GM19099 (cell line): Measurements from ENCODE around the gene DENND4A.

Source experiments
- POLR2A ChIP-seq: IDR thresholded peaks from 3 replicates; pipeline ENCODE4 v1.6.1; 2011; ENCODE audit warnings: low read depth; ENCODE audit not compliant: insufficient read length; ENCODE audit errors: extremely low read depth

The DENND4A gene

DNA sequence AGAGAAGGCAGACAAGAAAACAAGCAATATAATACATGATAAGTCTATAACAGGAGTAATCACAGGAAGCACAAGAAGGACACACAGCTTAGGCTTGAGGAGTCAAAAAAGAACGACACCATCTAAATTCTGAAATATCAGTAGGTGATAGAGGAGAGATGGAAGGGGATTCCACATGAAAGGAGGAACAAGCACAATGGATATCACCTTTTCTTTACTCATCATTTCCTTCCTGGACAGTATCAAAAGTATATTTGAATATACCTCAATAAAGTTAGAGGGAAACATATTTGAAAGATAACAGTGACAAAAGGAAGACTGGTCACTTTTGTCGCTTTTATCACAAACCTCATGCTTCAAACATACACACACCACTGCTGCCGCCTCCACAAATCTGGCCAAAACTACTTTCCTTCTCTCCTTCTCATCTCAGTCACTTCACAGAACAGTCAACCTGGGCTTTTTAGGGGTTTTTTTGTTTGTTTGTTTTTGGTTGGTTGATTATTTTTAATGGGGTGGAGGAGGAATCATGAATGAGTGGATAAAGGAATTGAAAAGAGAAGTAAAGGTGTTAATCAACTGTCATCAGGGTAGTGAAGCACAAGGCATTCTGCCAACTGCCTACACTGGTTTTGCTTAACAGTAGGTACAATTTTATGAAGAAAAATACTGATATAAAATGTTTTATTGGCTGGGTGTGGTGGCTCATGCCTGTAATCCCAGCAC is 18.5 kb downstream of the DENND4A start:
- no peak for TF ChIP-seq POLR2A

DNA sequence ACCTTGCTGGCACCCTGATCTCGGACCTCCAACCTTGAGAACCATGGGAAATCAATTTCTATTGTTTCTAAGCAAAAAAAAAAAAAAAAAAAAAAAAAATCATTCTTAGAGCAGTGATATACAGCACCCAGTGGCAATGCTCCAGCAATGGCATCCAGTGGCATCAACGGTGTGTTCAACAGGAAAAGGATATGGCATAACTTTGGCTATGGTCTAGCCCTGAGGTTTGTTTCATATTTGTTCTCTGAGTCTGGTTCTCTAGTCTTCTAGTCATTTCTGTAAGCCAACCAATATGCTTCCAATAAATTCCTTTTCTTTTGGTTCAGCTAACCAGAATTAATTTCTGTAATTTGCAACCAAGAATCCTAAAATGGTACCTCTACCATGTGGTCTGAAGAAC is 19.2 kb downstream of the DENND4A start:
- no peak for TF ChIP-seq POLR2A

GRCh38 chr15:65771870-65772269 is 20.2 kb downstream of the DENND4A start:
- TF ChIP-seq POLR2A: no peak

DNA sequence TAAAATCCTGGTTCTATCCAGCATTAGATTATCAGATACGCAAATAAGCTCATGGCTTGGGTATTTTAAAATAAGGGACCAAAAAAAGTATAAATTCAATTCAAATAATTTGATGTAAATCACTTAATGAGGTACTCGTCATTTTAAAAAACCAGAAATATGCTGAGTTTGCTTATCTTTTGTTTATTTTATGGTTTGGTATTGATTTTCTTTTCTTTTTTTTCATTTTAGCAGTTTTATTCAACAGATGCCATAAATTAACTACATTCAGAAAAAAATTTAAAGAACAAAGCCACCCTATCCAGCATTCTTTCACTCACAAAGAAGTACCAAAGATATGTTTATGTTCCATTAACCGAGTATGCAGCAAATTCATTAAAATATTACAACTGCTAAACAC is 22.6 kb downstream of the DENND4A start:
- TF ChIP-seq POLR2A: no peak

GRCh38 chr15:65767895-65768294 is 24.2 kb downstream of the DENND4A start:
- TF ChIP-seq POLR2A: no peak

- no peak for TF ChIP-seq POLR2A
Measured at GRCh38 chr15:65767264-65767595, 24.9 kb downstream of the DENND4A start.

GRCh38 chr15:65766422-65767263 is 25.4 kb downstream of the DENND4A start:
- TF ChIP-seq POLR2A: no peak

DNA sequence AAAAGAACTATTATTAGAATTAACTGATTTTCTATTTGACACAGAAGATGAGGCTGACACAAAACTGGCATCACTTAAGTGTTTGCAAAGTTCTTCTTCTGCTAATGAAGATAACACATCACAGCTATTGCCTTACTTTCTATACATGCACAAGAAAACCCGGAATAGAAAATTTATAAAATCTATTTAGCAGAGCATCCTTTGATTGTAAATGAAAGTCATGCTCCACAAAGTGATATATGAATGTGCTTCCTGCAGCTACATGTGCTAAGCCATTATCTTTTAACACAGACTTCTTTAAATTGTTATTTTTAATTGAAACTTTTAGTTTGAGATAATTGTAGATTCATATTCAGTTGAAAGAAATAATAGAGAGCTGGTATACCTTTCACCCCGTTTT is 27.0 kb downstream of the DENND4A start:
- no peak for TF ChIP-seq POLR2A

DNA sequence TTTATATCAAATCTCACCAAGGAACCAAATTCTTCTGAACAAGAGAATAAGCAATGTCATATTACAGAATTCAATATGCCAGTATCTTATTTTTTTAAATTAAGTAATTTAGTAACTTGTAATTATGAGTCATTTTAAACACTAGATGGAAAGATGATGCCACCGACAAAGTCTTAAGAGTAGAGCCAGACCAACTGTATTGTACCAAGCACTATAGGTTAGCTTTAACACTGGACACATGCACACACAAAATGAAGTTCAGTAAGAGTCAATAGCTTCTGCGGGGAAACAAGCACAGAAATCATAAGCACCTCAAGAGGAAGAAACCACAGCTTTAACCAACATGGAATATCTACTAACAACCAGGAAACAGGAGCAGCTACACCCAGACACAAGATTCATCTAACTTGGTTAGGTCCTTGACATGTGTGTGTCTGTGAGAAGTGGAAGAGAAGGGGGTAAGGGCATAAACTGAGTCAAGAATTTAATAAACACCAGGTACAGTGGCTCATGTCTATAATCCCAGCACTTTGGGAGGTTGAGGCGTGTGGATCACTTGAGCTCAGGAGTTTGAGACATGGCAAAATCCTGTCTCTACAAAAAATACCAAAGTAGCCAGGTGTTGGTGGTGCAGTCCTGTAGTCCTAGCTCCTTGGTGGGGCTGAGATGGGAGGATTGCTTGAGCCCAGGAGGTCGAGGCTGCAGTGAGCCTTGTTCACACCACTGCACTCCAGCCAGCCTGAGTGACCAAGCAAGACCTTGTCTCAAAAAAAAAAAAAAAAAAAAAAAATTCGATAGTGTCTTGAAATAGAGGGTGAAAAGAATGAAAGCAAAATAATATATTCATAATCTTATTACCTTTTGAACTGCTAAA is 28.9 kb downstream of the DENND4A start:
- TF ChIP-seq POLR2A: no peak

GRCh38 chr15:65762399-65762798 is 29.7 kb downstream of the DENND4A start:
- TF ChIP-seq POLR2A: no peak

DNA sequence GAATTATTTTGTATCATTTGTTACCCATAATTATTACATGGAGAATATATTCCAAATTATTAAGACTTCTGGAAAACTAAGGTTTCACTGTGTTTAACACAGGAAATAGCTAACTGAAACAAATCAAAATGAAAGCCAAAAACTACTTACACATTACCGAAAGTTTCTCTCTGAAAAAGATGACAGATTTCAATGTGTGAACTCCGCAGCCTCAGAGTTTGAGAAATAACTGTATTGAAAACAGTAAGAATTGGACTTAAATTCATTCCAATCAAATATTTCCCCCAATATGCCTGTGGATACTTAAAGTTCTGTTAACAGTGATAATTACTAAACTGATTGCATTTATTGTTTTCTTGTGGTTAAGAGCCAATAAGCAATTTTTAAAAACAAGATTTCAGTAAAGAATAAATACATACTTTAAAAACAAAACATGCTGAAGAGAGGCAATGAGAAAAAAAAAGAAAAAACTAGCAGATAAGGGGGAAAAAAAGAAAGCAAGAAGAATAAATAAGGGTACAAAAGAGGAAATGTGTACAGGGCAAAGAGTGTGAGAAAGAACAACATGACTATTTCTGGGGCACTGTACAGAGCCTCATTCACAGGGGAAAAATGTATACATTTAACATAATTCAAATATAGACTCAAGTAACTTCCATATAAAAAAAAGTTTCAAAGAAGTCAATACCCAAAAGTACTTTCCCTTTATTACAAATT is 30.7 kb downstream of the DENND4A start:
- no peak for TF ChIP-seq POLR2A

- TF ChIP-seq POLR2A: no peak
Measured at GRCh38 chr15:65759441-65759840, 32.7 kb downstream of the DENND4A start.

GRCh38 chr15:65758242-65758641 is 33.9 kb downstream of the DENND4A start:
- no peak for TF ChIP-seq POLR2A

- no peak for TF ChIP-seq POLR2A
Measured at GRCh38 chr15:65757256-65757655, 34.8 kb downstream of the DENND4A start.
